Duodenal mucosa (tissue), 2 donors: ENCODE data around the gene FOXRED1.
"Not testable (repeated sequence)": the region's sequence is repeated elsewhere in the genome, so short reads cannot be mapped to it uniquely, and the experiment has no call there.

Experiments
- H3K27ac ChIP-seq: one replicate; pipeline ENCODE4 v1.7.0; 2013; ENCODE audit warnings: low read depth, low read length
- H3K27me3 ChIP-seq, 2 donors: one replicate each; pipeline ENCODE4 v1.7.0; 2013; ENCODE audit warnings: low read length in 2 of 2, control low read depth in 1 of 2; ENCODE audit not compliant: insufficient read depth in 2 of 2, control insufficient read depth in 1 of 2
- H3K36me3 ChIP-seq, 2 donors: one replicate each; pipeline ENCODE4 v1.7.0; 2013; ENCODE audit warnings: low read length in 2 of 2, control low read depth in 1 of 2; ENCODE audit not compliant: insufficient read depth in 2 of 2, control insufficient read depth in 1 of 2
- H3K4me1 ChIP-seq, 2 donors: one replicate each; pipeline ENCODE4 v1.7.0; 2013; ENCODE audit warnings: low read length in 2 of 2, control low read depth in 1 of 2; ENCODE audit not compliant: insufficient read depth in 2 of 2, control insufficient read depth in 1 of 2
- H3K4me3 ChIP-seq, 2 donors: one replicate each; pipeline ENCODE4 v1.7.0; 2013; ENCODE audit warnings: low read length in 2 of 2, low read depth in 1 of 2
- H3K9ac ChIP-seq, 2 donors: one replicate each; pipeline ENCODE4 v1.7.0; 2013; ENCODE audit warnings: low read length in 2 of 2, low read depth in 1 of 2
- H3K9me3 ChIP-seq, 2 donors: one replicate each; pipeline ENCODE4 v1.7.0; 2013; ENCODE audit warnings: low read length in 2 of 2, control low read depth in 1 of 2; ENCODE audit not compliant: control insufficient read depth in 1 of 2

The FOXRED1 gene

GRCh38 chr11:126288237-126288636 is 19.3 kb downstream of the FOXRED1 start:
- Histone ChIP-seq H3K4me3 (no peak overlapping the region), H3K27ac (no peak overlapping the region), H3K4me1 (peaks cover 10 to 14% of the 10 kb centered on the region in 2 donors), H3K27me3 (no peaks in the 10 kb centered on the region), H3K9ac (no peak overlapping the region), H3K36me3 (peaks cover 22 to 41% of the 10 kb centered on the region in 2 donors), H3K9me3 (no peaks in the 10 kb centered on the region)

DNA sequence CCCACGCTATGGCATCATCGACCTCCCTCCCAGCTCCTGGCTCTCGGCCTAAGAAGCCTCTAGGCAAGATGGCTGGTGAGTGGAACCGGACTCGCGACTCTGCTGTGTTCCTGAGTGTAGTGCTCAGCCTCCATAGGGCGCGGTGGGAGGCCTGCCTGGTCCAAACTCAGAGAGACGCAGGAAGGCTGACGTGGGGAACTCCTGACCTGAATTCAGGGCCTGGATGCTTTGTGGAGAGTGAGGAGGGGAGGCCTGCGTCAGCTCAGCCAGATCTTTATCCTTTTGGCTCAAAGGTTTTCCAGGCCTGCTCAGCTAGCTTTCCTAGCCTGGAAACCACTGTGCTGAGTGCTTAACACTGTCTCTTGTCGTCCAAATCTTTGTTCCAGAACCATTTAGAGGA is 21.9 kb downstream of the FOXRED1 start:
- no peaks in the 10 kb centered on the region for H3K27me3 ChIP-seq
- H3K36me3 ChIP-seq, result peaks cover 29 to 58% of the 10 kb centered on the region in 2 donors
- H3K4me3 ChIP-seq, result no peak overlapping the region
- H3K27ac ChIP-seq, result no peak overlapping the region
- H3K9me3 ChIP-seq, result no peaks in the 10 kb centered on the region
- H3K9ac ChIP-seq, result no peak overlapping the region
- H3K4me1 ChIP-seq, result no peaks in the 10 kb centered on the region

DNA sequence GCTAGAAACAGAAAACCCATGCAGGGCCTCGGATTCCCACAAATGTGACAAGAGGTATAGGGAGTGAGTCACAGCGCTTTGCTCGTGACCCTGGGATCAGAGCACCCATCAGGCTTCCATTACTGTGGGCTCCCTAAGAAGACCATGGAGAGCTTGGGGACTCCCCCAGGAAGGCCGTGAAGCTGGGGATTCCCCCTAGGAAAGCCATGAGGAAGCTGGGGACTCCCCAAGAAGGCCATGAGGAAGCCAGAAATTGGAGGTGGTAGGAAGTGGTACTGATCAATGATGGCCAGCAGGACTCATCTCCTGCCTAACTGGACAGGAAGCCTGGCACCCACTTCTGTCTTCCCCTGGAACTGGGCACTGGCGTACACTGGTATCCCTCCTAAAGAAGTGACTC is 24.8 kb downstream of the FOXRED1 start:
- Histone ChIP-seq H3K27me3 (no peaks in the 10 kb centered on the region), H3K36me3 (peaks cover 29 to 52% of the 10 kb centered on the region in 2 donors), H3K9me3 (no peaks in the 10 kb centered on the region), H3K27ac (no peak overlapping the region), H3K4me1 (no peaks in the 10 kb centered on the region), H3K4me3 (no peak overlapping the region), H3K9ac (no peak overlapping the region)

GRCh38 chr11:126297004-126297403 is 28.1 kb downstream of the FOXRED1 start:
- H3K4me1 ChIP-seq, result no peaks in the 10 kb centered on the region
- H3K9me3 ChIP-seq, result no peaks in the 10 kb centered on the region
- peaks cover 16 to 28% of the 10 kb centered on the region in 2 donors for H3K36me3 ChIP-seq

DNA sequence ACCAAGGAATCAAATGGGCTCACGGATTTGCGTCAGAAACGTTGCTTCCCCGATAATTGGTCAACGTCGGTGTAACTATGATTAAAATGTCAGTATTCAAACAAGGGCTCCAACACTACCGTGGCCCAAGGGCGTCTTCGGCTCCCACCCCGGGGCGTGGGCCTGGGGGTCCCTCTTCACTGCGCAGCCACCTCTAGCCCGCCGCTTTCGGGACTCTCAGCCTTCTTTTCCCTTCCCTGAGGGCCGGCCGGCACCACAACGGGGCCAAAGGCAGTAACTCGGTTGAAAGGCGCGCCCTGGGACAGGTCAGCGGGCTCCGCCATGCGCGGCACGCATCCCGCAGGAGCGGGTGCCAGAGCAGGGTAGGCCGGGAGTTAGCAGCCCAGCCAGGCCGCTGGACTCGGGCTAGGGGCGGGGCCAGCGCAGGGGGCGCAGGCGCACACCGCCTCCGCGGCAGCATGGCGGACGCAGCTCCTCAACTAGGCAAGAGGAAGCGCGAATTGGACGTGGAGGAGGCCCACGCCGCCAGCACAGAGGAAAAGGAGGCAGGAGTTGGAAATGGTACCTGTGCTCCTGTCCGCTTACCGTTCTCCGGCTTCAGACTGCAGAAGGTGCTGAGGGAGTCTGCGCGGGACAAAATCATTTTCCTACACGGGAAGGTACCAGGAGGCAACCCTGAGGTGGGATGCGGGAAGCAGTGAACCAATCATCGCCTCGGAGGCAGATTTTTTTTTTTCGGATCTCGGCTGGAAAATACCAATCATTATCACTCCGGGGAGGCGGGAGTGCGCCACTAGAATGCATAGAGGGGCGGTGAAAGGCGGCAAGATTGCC is 34.9 kb downstream of the FOXRED1 start, which contains the start of gene DCPS:
Gene DCPS (plus strand): TSS at position 438 of the 834 bp plus-strand sequence. CDS start 21 bp downstream, at position 459.
- peaks cover 7 to 9% of the 10 kb centered on the region in 2 donors for H3K4me1 ChIP-seq
- H3K9me3 ChIP-seq, result no peaks in the 10 kb centered on the region

More at GRCh38 chr11:126297004-126297403, 28.1 kb downstream of the FOXRED1 start:
- no peak overlapping the region for H3K9ac ChIP-seq
- no peak overlapping the region for H3K4me3 ChIP-seq
- H3K27me3 ChIP-seq, result no peaks in the 10 kb centered on the region
- H3K27ac ChIP-seq, result no peak overlapping the region

DNA sequence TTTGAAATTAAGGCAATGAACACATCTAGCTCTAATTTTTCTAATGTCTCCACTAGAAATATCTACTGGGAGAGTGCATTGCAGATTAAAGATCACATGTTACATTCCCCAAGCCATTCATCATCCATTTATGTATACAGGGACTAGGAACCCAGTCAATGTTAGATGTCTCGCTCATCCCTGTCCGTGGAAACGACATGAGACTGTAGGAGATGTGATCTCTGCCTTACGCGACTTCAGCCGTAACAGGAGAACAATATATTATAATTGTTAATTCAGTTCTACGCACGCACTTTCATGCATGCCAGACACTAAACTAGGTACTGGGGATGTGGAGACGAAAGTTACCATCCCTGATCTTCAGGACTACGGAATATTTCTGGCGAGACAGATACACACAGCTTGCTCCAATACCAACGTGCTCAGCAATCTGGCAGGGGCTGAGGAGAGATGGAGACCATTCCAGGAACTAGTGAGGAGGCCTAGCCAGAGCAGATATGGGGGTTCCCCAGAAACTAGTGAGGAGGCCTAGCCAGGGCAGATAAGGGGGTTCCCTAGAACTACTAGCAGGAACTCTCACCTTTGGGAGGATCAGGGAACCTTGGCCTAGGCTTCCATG is 35.6 kb downstream of the FOXRED1 start:
- peaks cover 0 to 11% of the 10 kb centered on the region in 2 donors for H3K36me3 ChIP-seq
- H3K9ac ChIP-seq, result peak overlapping the region; percentile 68 to 95
- no peaks in the 10 kb centered on the region for H3K9me3 ChIP-seq
- peaks cover 7 to 9% of the 10 kb centered on the region in 2 donors for H3K4me1 ChIP-seq
- H3K27ac ChIP-seq, result no peak overlapping the region
- peak overlapping the region; percentile 94 to 98 for H3K4me3 ChIP-seq
- H3K27me3 ChIP-seq, result no peaks in the 10 kb centered on the region

More for the DNA sequence above, 34.9 kb downstream of the FOXRED1 start, which contains the start of gene DCPS:
- Histone ChIP-seq H3K4me3 (peak within 1 kb of the TSS; percentile 94 to 98), H3K27ac (peak within 1 kb of the TSS; percentile 72), H3K36me3 (peaks cover 0 to 8% of the 10 kb centered on the region in 2 donors), H3K9ac (peak within 1 kb of the TSS; percentile 68 to 95), H3K27me3 (no peaks in the 10 kb centered on the region)

GRCh38 chr11:126305699-126306098 is 36.7 kb downstream of the FOXRED1 start:
- no peaks in the 10 kb centered on the region for H3K27me3 ChIP-seq
- no peaks in the 10 kb centered on the region for H3K9me3 ChIP-seq
- no peak overlapping the region for H3K4me3 ChIP-seq
- H3K36me3 ChIP-seq, result peaks cover 0 to 11% of the 10 kb centered on the region in 2 donors
- no peak overlapping the region for H3K9ac ChIP-seq
- peaks cover 8 to 11% of the 10 kb centered on the region in 2 donors for H3K4me1 ChIP-seq
- H3K27ac ChIP-seq, result no peak overlapping the region

GRCh38 chr11:126307706-126308105 is 38.8 kb downstream of the FOXRED1 start:
- Histone ChIP-seq H3K27me3 (no peaks in the 10 kb centered on the region), H3K4me1 (peaks cover 16 to 19% of the 10 kb centered on the region in 2 donors), H3K4me3 (no peak overlapping the region), H3K27ac (no peak overlapping the region), H3K9ac (no peak overlapping the region), H3K9me3 (no peaks in the 10 kb centered on the region), H3K36me3 (peaks cover 0 to 14% of the 10 kb centered on the region in 2 donors)

- H3K9me3 ChIP-seq, result no peaks in the 10 kb centered on the region
- H3K4me3 ChIP-seq, result no peak overlapping the region
- H3K9ac ChIP-seq, result no peak overlapping the region
- peaks cover 0 to 14% of the 10 kb centered on the region in 2 donors for H3K36me3 ChIP-seq
- H3K27ac ChIP-seq, result no peak overlapping the region
- peaks cover 19 to 21% of the 10 kb centered on the region in 2 donors for H3K4me1 ChIP-seq
- H3K27me3 ChIP-seq, result no peaks in the 10 kb centered on the region
These were observed 39.3 kb downstream of the FOXRED1 start for GRCh38 chr11:126308271-126308671.

- not testable (repeated sequence) for H3K27me3 ChIP-seq, H3K9ac ChIP-seq, H3K27ac ChIP-seq, H3K9me3 ChIP-seq, H3K4me3 ChIP-seq
- Histone ChIP-seq H3K36me3 (peaks cover 0 to 15% of the 10 kb centered on the region in 2 donors), H3K4me1 (peaks cover 21 to 23% of the 10 kb centered on the region in 2 donors)
These were observed 39.8 kb downstream of the FOXRED1 start for GRCh38 chr11:126308771-126309170.
